Transverse colon (tissue), 4 donors: Measurements from ENCODE around the gene HEATR9. TPM values are rescaled to one million over a fixed set of nuclear protein-coding genes. Genes with fewer than 3 reads are reported as not detected.

Source experiments
- DNase-seq: peaks from one replicate; pipeline ENCODE4 v3.0.0-alpha.2; 2019
- H3K27ac ChIP-seq, 4 donors: fragments of 200-600 bp; sonication (generic); 2 replicates each; pipeline ENCODE4 v1.5.1; 2016 to 2018; ENCODE audit warnings: inconsistent platforms in 4 of 4
- H3K27me3 ChIP-seq: fragments of 200-600 bp; sonication (generic); 2 replicates; pipeline ENCODE4 v1.5.1; 2017; ENCODE audit warnings: inconsistent platforms
- H3K36me3 ChIP-seq, 4 donors: fragments of 200-600 bp; sonication (generic); 2 replicates each; pipeline ENCODE4 v1.5.1; 2017 to 2019; ENCODE audit warnings: inconsistent platforms in 4 of 4
- H3K4me1 ChIP-seq, 4 donors: fragments of 200-600 bp; sonication (generic); 2 replicates each; pipeline ENCODE4 v1.5.1; 2017 to 2020; ENCODE audit warnings: inconsistent platforms in 4 of 4
- H3K4me3 ChIP-seq, 4 donors: fragments of 200-600 bp; sonication (generic); 1 replicate in 1 of 4; 2 replicates in 3 of 4; pipeline versions ENCODE4 v1.5.1 to v1.6.1; 2017 to 2019; ENCODE audit warnings: inconsistent platforms in 4 of 4
- H3K9me3 ChIP-seq, 2 donors: fragments of 200-600 bp; sonication (generic); 2 replicates each; pipeline ENCODE4 v1.5.1; 2017 to 2019; ENCODE audit warnings: inconsistent platforms in 2 of 2
- CTCF ChIP-seq, 5 experiments: fragments of 200-600 bp in 3 of 5; fragments of 450-650 bp in 2 of 5; sonication (generic) in 3 of 5; IDR thresholded peaks; 1 replicate in 2 of 5; 2 replicates in 3 of 5; pipeline ENCODE4 v1.5.1; 2016 to 2017; ENCODE audit warnings: antibody characterized with exemption in 5 of 5, inconsistent platforms in 3 of 5, mild to moderate bottlenecking in 2 of 5, moderate library complexity in 1 of 5
- EP300 ChIP-seq: sonication (generic); formaldehyde crosslinking; IDR thresholded peaks from one replicate; pipeline ENCODE4 v1.6.1; 2017; ENCODE audit warnings: antibody characterized with exemption, low read depth
- POLR2A ChIP-seq: fragments of 450-650 bp; IDR thresholded peaks from one replicate; pipeline ENCODE4 v1.6.1; 2016; ENCODE audit warnings: antibody characterized with exemption, mild to moderate bottlenecking, moderate library complexity
- POLR2AphosphoS5 ChIP-seq, 3 donors: sonication (generic); formaldehyde crosslinking; IDR thresholded peaks; one replicate each; pipeline ENCODE4 v1.6.1; 2016; ENCODE audit warnings: antibody characterized with exemption in 3 of 3
- WGBS, 2 donors: methylation state at CpG; one replicate each; pipeline ENCODE4 v1.1.5; 2018; ENCODE audit warnings: low coverage in 1 of 2; 5-methylcytosine and 5-hydroxymethylcytosine counted together
- in situ Hi-C, 4 donors: fragments of 200-750 bp; cut with MboI; loops; one replicate each; pipeline versions ENCODE4 v1.15.0 to v1.15.1; 2017; ENCODE audit warnings: low sequenced_read_pairs in 3 of 4, low pct_ligation_motif_present in 1 of 4, low pct_unique_long_range_greater_than_20kb in 1 of 4
- intact Hi-C: fragments of 100-400 bp; cut with DNase I; formaldehyde crosslinking; loops from one replicate; pipeline ENCODE4 v1.15.1; 2023; ENCODE audit warnings: low total_unique reads
- total RNA-seq, 4 donors: library from RNA; depleted of rRNA; stranded (reverse); fragments of >200 nt; gene quantifications; one replicate each; pipeline ENCODE4 v1.1.0, GENCODE V29; 2016

HEATR9 gene
- total RNA-seq, 4 donors from 2014 or later: not detected

DNA sequence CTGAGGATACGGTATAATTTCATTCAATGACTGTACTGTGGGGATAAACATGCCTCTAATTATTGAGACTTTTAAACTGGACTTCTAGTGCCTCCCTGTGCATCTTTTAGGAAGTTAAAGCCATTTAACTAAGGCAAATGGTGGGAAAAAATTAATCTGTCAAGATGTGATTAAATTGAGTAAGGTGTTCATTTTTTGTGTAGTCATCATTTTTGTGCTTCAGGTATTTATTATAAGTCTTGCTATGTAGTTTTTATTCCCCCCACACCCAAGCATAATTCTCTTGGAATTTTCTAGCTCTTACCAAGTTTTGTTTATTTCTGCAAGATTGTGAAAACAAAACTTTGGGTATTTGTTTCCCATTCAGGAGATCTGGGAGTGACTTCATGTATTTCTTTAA, 49.2 kb downstream of the HEATR9 start:
- no peak overlapping the region for H3K27ac ChIP-seq
- 68 to 83% methylated on average over 1 of the region's 1 CpG for WGBS, 2 donors
- H3K36me3 ChIP-seq: peaks cover 0 to 61% (median 29%) of the 10 kb centered on the region in 4 donors
- TF ChIP-seq EP300 (no peak), POLR2A (no peak), POLR2AphosphoS5 (IDR thresholded peaks at IDR 0.05) (no peak), CTCF (IDR thresholded peaks at IDR 0.05) (no peak)
- peaks cover 0 to 33% (median 8%) of the 10 kb centered on the region in 4 donors for H3K4me1 ChIP-seq
- H3K27me3 ChIP-seq: no peaks in the 10 kb centered on the region
- no peak overlapping the region for H3K4me3 ChIP-seq
- in situ Hi-C loops (loop anchor here in 1 of 4 donors (10.0 kb wide), 1 partner anchor 55 kb away; the partner anchor contains the start of gene C17orf50), intact Hi-C loops (no loop called here)
- H3K9me3 ChIP-seq: no peaks in the 10 kb centered on the region
- no peak for DNase-seq

DNA sequence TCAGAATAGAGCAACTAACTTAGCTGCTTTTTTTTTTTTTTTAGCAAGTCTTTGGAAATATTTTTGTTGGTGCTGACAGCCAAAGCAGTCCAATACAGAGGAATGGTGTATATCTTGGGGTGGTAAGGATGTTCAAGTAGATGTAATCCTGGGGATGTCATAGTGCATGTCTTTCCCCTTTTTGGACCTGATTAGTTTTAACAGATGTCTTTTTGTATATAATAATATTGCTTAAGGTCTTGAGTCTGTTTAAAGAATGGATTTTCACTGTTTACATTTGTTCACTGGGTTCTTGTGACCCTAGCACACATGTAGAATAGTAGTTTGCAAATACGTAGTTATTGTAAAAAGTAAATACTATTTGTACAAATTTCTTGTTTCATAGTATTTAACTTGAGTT, 51.5 kb downstream of the HEATR9 start:
- intact Hi-C loops (no loop called here), in situ Hi-C loops (loop anchor here in 1 of 4 donors (10.0 kb wide), 1 partner anchor 52 kb away; the partner anchor contains the start of gene C17orf50)
- H3K4me3 ChIP-seq: no peak overlapping the region
- peaks cover 0 to 42% (median 18%) of the 10 kb centered on the region in 4 donors for H3K36me3 ChIP-seq
- 64% methylated on average over 1 of the region's 1 CpG for WGBS, 2 donors
- no peaks in the 10 kb centered on the region for H3K9me3 ChIP-seq
- no peak overlapping the region for H3K27ac ChIP-seq
- TF ChIP-seq POLR2AphosphoS5 (IDR thresholded peaks at IDR 0.05) (no peak), CTCF (IDR thresholded peaks at IDR 0.05) (no peak), POLR2A (no peak), EP300 (no peak)
- no peak for DNase-seq
- peaks cover 0 to 43% (median 8%) of the 10 kb centered on the region in 4 donors for H3K4me1 ChIP-seq
- no peaks in the 10 kb centered on the region for H3K27me3 ChIP-seq

GRCh38 chr17:35816723-35817122, 52.0 kb downstream of the HEATR9 start:
- peaks cover 0 to 47% (median 11%) of the 10 kb centered on the region in 4 donors for H3K4me1 ChIP-seq
- 81 to 100% methylated on average over 1 to 5 of the region's 5 CpGs for WGBS, 2 donors
- H3K27ac ChIP-seq: no peak overlapping the region
- peaks cover 0 to 40% (median 16%) of the 10 kb centered on the region in 4 donors for H3K36me3 ChIP-seq
- intact Hi-C loops (no loop called here), in situ Hi-C loops (loop anchor here in 1 of 4 donors (10.0 kb wide), 1 partner anchor 52 kb away; the partner anchor contains the start of gene C17orf50)
- H3K4me3 ChIP-seq: no peak overlapping the region
- no peak for DNase-seq
- H3K9me3 ChIP-seq: no peaks in the 10 kb centered on the region
- H3K27me3 ChIP-seq: no peaks in the 10 kb centered on the region
- no peak for TF ChIP-seq CTCF (IDR thresholded peaks at IDR 0.05)
- no peak for TF ChIP-seq POLR2AphosphoS5 (IDR thresholded peaks at IDR 0.05)
- no peak for TF ChIP-seq EP300
- TF ChIP-seq POLR2A: no peak

GRCh38 chr17:35812456-35812855, 56.2 kb downstream of the HEATR9 start:
- intact Hi-C loops (no loop called here), in situ Hi-C loops (loop anchor here in 1 of 4 donors (10.0 kb wide), 1 partner anchor 48 kb away; the partner anchor contains the start of gene C17orf50)
- DNase-seq: no peak
- H3K4me3 ChIP-seq: no peak overlapping the region
- no peaks in the 10 kb centered on the region for H3K9me3 ChIP-seq
- peaks cover 10 to 71% (median 33%) of the 10 kb centered on the region in 4 donors for H3K4me1 ChIP-seq
- H3K36me3 ChIP-seq: peaks cover 0 to 3% (median 0%) of the 10 kb centered on the region in 4 donors
- TF ChIP-seq EP300: no peak
- no peak for TF ChIP-seq CTCF (IDR thresholded peaks at IDR 0.05)
- no peak for TF ChIP-seq POLR2AphosphoS5 (IDR thresholded peaks at IDR 0.05)
- TF ChIP-seq POLR2A: no peak
- H3K27ac ChIP-seq: no peak overlapping the region
- 87 to 93% methylated on average over 5 of the region's 5 CpGs for WGBS, 2 donors
- no peaks in the 10 kb centered on the region for H3K27me3 ChIP-seq
